Prostate gland (tissue), 2 donors: ENCODE data around the gene NBPF14.
"Not testable (repeated sequence)": the region's sequence is repeated elsewhere in the genome, so short reads cannot be mapped to it uniquely, and the experiment has no call there.

Source experiments
- CTCF ChIP-seq, 4 experiments: fragments of 200-600 bp in 2 of 4; fragments of 450-650 bp in 2 of 4; sonication (generic) in 2 of 4; IDR thresholded peaks; 1 replicate in 3 of 4; 2 replicates in 1 of 4; pipeline ENCODE4 v1.5.1; 2016 to 2019; ENCODE audit warnings: antibody characterized with exemption in 4 of 4, mild to moderate bottlenecking in 2 of 4, moderate library complexity in 2 of 4
- POLR2A ChIP-seq: fragments of 450-650 bp; IDR thresholded peaks from one replicate; pipeline ENCODE4 v1.6.1; 2016; ENCODE audit warnings: antibody characterized with exemption, mild to moderate bottlenecking
- POLR2AphosphoS5 ChIP-seq: sonication (generic); formaldehyde crosslinking; IDR thresholded peaks from one replicate; pipeline ENCODE4 v1.6.1; 2017; ENCODE audit warnings: antibody characterized with exemption

DNA sequence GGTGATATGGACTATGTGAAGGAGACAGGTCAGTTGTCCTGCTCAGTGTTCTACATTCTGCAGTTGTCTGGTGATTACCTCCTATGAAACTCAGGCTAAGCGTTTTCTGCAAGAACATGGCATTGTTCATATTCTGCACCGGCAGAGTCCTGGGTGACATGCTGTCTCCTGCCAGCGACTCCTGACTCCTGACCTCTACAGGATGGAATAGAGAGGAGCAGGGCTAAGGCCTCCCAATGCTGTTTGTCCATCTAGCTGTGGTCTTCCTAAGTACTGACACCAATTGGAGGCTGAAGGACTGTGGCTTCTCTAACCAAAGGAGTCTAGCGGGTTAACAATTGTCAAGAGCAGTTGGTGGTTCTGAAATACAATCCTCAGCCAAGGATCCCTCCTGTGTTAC, 63.7 kb downstream of the NBPF14 start:
- TF ChIP-seq CTCF (IDR thresholded peaks at IDR 0.05); POLR2A; POLR2AphosphoS5: not testable (repeated sequence)
